ENCODE results near the gene CBX4. TPM values are rescaled to one million over a fixed set of nuclear protein-coding genes. Genes with fewer than 3 reads are reported as not detected.

CBX4 gene
- total RNA-seq, 1 donor from 2014 or later, result 43.4 TPM

- Histone ChIP-seq H3K27me3 (ENCODE audit: control insufficient read depth, insufficient read depth, low read length) (no peaks in the 10 kb centered on the region), H3K4me3 (ENCODE audit: low read depth, low read length) (no peak overlapping the region), H3K36me3 (ENCODE audit: control insufficient read depth, insufficient read depth, low read length) (no peaks in the 10 kb centered on the region)
- DNase-seq (ENCODE audit: low read depth) (no peak), FAIRE-seq (no peak)
- TF ChIP-seq CTCF (IDR thresholded peaks at IDR 0.05; ENCODE audit: insufficient read depth, low read length, severe bottlenecking), result no peak
Measured at GRCh38 chr17:79877041-79877440, 37.8 kb upstream of the CBX4 start.

GRCh38 chr17:79875511-79875910 is 36.3 kb upstream of the CBX4 start:
- FAIRE-seq (no peak), DNase-seq (ENCODE audit: low read depth) (peak; percentile 32)
- TF ChIP-seq CTCF (IDR thresholded peaks at IDR 0.05; ENCODE audit: insufficient read depth, low read length, severe bottlenecking), result no peak
- Histone ChIP-seq H3K4me3 (ENCODE audit: low read depth, low read length) (no peak overlapping the region), H3K27me3 (ENCODE audit: control insufficient read depth, insufficient read depth, low read length) (peaks cover 2% of the 10 kb centered on the region), H3K36me3 (ENCODE audit: control insufficient read depth, insufficient read depth, low read length) (no peaks in the 10 kb centered on the region)

GRCh38 chr17:79874329-79874981 is 35.2 kb upstream of the CBX4 start:
- FAIRE-seq (no peak), DNase-seq (ENCODE audit: low read depth) (peak; percentile 44)
- H3K36me3 ChIP-seq (ENCODE audit: control insufficient read depth, insufficient read depth, low read length), result no peaks in the 10 kb centered on the region
- peak; percentile 41 for TF ChIP-seq CTCF (IDR thresholded peaks at IDR 0.05; ENCODE audit: insufficient read depth, low read length, severe bottlenecking)
- H3K4me3 ChIP-seq (ENCODE audit: low read depth, low read length), result no peak overlapping the region
- H3K27me3 ChIP-seq (ENCODE audit: control insufficient read depth, insufficient read depth, low read length), result peaks cover 2% of the 10 kb centered on the region

GRCh38 chr17:79873583-79873982 is 34.3 kb upstream of the CBX4 start:
- Histone ChIP-seq H3K36me3 (ENCODE audit: control insufficient read depth, insufficient read depth, low read length) (no peaks in the 10 kb centered on the region), H3K4me3 (ENCODE audit: low read depth, low read length) (no peak overlapping the region), H3K27me3 (ENCODE audit: control insufficient read depth, insufficient read depth, low read length) (peaks cover 2% of the 10 kb centered on the region)
- TF ChIP-seq CTCF (IDR thresholded peaks at IDR 0.05; ENCODE audit: insufficient read depth, low read length, severe bottlenecking), result no peak
- DNase-seq (ENCODE audit: low read depth) (no peak), FAIRE-seq (no peak)

GRCh38 chr17:79872762-79873161 is 33.5 kb upstream of the CBX4 start:
- FAIRE-seq, result no peak
- no peak for TF ChIP-seq CTCF (IDR thresholded peaks at IDR 0.05; ENCODE audit: insufficient read depth, low read length, severe bottlenecking)

GRCh38 chr17:79871131-79871530 is 31.9 kb upstream of the CBX4 start:
- Histone ChIP-seq H3K4me3 (ENCODE audit: low read depth, low read length) (no peak overlapping the region), H3K36me3 (ENCODE audit: control insufficient read depth, insufficient read depth, low read length) (no peaks in the 10 kb centered on the region), H3K27me3 (ENCODE audit: control insufficient read depth, insufficient read depth, low read length) (peaks cover 2% of the 10 kb centered on the region)
- TF ChIP-seq CTCF (IDR thresholded peaks at IDR 0.05; ENCODE audit: insufficient read depth, low read length, severe bottlenecking), result no peak
- FAIRE-seq (no peak), DNase-seq (ENCODE audit: low read depth) (no peak)

More at GRCh38 chr17:79872762-79873161, 33.5 kb upstream of the CBX4 start:
- no peak for DNase-seq (ENCODE audit: low read depth)
- peaks cover 2% of the 10 kb centered on the region for H3K27me3 ChIP-seq (ENCODE audit: control insufficient read depth, insufficient read depth, low read length)
- no peaks in the 10 kb centered on the region for H3K36me3 ChIP-seq (ENCODE audit: control insufficient read depth, insufficient read depth, low read length)
- H3K4me3 ChIP-seq (ENCODE audit: low read depth, low read length), result no peak overlapping the region

All from bronchial epithelial cell (primary cell).